Breast epithelium (tissue), 3 donors: ENCODE results near the gene ABCA1.
"Not testable (repeated sequence)": the region's sequence is repeated elsewhere in the genome, so short reads cannot be mapped to it uniquely, and the experiment has no call there.

Source experiments
- POLR2A ChIP-seq: fragments of 450-650 bp; IDR thresholded peaks from one replicate; pipeline ENCODE4 v1.6.1; 2016; ENCODE audit warnings: antibody characterized with exemption, mild to moderate bottlenecking, moderate library complexity
- TF ChIP-seq, protein P1 (sequence below), 3 donors: fragments of 450-650 bp; IDR thresholded peaks; one replicate each; pipeline ENCODE4 v1.5.1; 2016 to 2017; ENCODE audit warnings: antibody characterized with exemption in 3 of 3, mild to moderate bottlenecking in 3 of 3, moderate library complexity in 3 of 3

GRCh38 chr9:104958006-104958405 lies 30.1 kb upstream of the ABCA1 start:
- TF ChIP-seq POLR2A: not testable (repeated sequence)
- TF ChIP-seq, protein P1, sequence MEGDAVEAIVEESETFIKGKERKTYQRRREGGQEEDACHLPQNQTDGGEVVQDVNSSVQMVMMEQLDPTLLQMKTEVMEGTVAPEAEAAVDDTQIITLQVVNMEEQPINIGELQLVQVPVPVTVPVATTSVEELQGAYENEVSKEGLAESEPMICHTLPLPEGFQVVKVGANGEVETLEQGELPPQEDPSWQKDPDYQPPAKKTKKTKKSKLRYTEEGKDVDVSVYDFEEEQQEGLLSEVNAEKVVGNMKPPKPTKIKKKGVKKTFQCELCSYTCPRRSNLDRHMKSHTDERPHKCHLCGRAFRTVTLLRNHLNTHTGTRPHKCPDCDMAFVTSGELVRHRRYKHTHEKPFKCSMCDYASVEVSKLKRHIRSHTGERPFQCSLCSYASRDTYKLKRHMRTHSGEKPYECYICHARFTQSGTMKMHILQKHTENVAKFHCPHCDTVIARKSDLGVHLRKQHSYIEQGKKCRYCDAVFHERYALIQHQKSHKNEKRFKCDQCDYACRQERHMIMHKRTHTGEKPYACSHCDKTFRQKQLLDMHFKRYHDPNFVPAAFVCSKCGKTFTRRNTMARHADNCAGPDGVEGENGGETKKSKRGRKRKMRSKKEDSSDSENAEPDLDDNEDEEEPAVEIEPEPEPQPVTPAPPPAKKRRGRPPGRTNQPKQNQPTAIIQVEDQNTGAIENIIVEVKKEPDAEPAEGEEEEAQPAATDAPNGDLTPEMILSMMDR (IDR thresholded peaks at IDR 0.05): not testable (repeated sequence)
